CD4-positive, alpha-beta T cell treated with Interleukin-6 at 100 ng/mL for 8 hours (primary cell): ENCODE results near the gene SMIM11.
"Not testable (repeated sequence)": the region's sequence is repeated elsewhere in the genome, so short reads cannot be mapped to it uniquely, and the experiment has no call there.

Experiments
- DNase-seq: peaks from one replicate; pipeline ENCODE4 v3.0.0-alpha.2; 2020; ENCODE audit warnings: mixed read lengths, low spot score

The SMIM11 gene

GRCh38 chr21:34423805-34424204 lies 48.5 kb downstream of the SMIM11 start, which contains the start of gene SMIM34:
Gene SMIM34, minus strand, starts transcription at chr21:34423951. Its CDS starts 112 bp downstream, at chr21:34423839.
- DNase-seq, result not testable (repeated sequence)

- DNase-seq, result not testable (repeated sequence)
Measured at GRCh38 chr21:34427339-34427738, 52.0 kb downstream of the SMIM11 start.

GRCh38 chr21:34428441-34428840 lies 53.1 kb downstream of the SMIM11 start:
- not testable (repeated sequence) for DNase-seq

DNA sequence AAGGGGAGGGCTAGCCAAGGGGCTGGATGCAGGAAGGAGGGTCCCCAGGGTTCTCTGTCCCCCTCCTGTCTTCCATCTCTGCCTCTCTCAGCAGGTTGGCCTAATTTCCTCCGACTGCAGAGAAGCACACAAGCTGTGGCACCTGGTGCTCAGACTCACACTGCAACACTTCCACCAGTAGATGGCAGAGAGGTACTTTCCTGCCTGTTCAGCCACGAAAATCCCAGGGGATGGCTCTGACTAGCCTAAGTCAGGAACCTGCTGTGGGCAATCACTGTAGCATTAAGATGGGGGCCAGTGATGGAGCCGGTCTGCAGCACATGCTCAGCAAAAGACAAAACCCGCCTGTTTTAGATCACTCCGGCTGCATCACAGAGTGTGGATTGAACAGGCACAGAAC lies 54.4 kb downstream of the SMIM11 start:
- DNase-seq, result not testable (repeated sequence)
